Measurements from ENCODE around the gene RICTOR.

Gene RICTOR

DNA sequence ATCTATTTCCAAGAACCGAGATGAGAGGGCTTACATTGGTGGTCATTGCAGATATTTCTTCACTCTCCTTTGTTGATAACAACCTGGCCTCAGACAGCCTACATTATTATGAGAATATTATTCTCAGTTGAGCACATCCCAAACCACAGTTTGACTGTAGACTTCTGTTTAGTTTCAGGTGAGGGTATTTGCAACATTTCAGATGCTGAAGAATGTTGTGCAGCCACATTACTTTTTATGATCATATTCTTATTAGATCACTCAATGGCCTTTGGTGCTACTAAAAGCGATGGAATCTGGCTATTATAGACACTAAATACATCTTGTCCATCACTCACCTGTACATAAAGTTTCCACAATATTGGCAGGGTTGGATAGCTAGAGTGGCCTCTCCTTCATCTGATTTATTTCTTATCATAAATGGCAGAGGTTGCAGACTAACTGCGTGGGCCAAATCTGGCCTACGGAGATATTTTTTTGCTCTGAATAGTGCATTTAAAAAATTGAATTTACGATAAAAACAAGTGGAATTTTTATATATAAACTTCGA, 26.2 kb upstream of the RICTOR start:
- DNase-seq, result no peak

DNA sequence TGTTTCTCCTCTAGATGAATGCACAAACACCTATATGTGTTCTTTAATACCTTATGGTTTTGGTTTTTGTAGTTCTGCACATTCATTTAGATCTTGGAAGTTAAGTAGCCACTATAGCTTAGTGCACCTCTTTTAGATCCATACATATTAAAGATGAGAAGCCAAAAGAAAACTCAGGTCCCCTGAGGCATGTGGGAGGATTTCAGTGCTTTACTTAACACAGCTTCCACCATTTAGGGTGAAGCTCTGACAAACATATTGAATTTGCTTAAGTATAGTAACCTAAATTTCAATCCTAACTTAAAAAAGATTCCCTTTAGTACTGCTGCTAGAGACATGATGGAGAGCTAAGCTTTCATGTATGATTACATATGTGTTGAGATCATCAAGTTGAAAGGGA, 25.6 kb upstream of the RICTOR start:
- no peak for DNase-seq

DNA sequence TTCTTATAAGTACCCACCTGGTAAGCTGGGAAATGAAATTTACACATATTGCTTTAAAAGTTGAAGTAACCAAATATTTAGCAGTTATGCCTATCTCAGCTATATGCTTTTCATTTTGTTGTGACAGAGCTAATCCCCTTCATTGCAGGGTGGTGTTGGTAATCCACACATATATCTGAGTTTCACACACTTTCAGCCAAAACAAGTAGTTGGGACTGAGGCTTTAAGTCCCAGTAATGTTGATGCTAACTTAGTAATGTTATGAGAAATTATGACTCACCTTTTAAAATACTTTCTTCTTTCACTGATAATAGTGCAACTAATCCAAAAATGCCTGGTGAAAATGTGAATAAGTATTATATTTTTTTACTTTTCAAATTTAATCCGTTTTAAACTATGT, 19.2 kb upstream of the RICTOR start:
- peak; percentile 48 for DNase-seq

DNA sequence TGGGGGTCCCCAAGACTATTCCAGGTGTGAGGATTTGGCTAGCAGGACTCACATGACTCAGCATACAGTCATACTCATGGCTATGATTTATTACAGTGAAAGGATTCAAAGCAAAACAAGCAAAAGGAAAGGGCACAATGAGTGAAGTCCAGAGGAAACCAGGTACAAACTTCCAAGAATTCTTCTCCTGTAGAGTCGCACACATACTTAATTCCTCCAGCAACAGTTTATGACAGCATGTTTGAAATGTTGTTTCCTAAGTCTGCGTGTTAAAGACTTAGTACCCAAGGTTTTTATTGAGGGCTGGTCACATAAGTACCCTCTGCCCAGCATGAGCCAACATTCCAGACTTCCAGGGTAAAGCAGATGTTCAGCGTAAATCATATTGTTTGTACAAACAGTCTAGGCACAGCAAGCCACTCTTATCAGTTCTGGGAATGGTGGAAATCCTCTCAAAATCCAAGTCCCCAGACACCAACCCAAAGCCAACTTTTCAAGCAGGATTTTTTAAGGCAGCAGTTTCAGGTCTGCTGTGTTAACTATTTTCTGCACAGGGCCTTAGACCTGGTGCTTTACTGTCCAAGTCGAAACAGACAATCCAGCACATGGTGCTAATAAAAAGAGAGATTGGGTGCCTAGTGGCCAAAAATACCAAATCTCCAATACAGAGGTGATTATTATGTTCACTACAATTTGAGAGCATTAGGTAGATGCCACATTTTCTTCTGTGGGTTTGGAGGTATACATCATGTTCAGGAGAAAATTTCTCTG, 18.6 kb upstream of the RICTOR start:
- DNase-seq, result peak; percentile 24

DNA sequence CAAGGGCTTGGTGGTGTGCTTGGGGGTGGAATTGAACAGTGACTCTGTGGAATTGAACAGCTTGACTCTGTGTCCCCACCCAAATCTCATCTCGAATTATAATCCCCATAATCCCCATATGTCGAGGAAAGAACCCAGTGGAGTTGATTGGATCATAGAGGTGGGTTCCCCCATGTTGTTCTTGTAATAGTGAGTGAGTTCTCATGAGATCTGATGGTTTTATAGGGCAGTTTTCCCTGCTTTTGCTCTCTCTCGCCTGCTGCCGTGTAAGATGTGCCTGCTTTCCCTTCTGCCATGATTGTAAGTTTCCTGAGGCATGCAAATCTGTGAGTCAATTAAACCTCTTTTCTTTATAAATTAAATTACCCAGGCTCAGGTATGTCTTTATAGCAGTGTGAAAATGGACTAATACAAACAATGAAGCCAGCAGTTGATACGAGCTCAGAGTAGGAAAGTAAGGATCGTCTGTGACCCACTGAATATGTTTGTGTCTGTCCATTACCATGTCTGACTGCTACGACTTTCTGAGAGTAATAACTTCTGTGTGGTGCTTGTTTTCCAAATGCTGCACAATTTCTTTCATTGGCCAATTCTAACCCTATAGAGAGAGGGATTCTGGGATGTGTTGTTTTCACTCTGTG, 17.9 kb upstream of the RICTOR start:
- DNase-seq, result no peak

DNA sequence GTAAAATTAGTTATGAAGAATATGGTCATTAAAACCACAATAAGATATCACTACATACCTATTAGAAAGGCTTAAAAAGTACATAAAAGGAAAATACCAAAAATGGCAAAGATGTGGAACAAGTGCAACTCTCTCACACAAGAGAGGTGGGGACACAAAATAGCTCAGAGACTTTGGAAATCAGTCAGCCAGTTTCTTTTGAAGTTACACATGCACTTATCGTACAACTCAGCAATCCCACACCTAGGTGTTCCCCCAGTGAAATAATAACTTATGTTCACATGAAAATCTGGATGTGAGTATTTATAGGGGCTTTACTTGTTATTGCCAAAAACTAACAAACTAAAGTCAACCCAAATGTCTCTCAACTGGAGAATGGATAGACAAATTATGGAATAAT, 9.8 kb upstream of the RICTOR start:
- DNase-seq, result no peak

DNA sequence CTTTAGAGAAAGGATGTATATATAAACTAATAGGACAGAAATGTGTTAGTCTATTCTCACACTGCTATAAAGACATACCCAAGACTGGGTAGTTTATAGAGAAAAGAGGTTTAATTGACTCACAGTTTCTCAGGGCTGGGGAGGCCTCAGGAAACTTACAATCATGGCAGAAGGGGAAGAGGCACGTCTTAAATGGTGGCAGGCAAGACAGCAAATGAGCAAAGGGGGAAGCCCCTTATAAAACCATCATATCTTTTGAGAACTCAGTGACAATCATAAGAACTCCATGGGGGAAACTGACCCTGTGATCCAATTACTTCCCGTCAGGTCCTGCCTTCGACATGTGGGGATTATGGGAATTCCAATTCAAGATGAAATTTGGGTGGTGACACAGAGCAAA, 8.8 kb upstream of the RICTOR start:
- no peak for DNase-seq

DNA sequence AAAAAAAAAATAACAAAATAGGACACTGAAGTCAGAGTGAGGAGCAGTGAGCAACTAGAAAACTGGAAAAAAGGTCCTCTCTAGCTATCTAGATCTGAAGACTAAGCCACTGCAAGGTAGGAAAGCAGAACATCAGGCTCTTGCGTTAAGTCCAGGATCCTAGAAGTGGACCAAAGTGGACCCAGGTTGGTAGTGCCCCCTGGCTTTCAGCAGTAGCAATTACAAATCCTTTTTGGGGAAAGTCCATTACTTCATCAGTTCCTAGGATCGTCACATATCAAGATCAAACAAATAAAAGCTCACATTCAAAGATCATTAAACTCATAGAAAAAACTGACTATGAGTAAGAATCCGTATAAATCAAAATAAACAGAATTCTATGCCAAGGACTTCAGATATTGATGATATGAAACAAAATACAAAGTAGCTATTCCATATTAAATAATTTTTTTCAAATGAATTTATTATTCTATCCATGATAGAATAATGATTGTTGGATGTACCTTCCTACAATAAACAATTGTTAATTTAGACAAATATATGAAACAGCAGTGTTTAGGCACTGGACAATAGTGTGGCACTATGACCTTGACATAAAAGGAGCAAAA, 6.5 kb upstream of the RICTOR start:
- peak; percentile 52 for DNase-seq

DNA sequence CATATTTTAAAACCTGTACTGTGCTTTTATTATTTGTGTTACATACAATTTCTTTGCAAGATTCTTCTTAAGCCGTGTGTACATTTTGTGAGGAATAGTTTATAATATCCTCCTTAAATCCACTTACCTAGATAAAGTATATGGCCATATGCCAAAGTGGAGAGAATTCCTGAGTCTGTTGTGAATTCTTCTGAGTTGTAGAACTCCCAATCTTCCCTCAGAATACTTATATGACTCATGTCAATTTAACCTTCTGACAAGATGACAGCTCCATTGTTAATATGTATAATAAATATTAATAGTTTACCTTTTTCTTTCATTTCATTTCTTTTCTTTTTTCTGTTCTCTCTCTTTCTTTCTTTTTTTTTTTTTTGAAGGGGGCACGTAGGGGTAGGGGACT, 6.0 kb upstream of the RICTOR start:
- no peak for DNase-seq

DNA sequence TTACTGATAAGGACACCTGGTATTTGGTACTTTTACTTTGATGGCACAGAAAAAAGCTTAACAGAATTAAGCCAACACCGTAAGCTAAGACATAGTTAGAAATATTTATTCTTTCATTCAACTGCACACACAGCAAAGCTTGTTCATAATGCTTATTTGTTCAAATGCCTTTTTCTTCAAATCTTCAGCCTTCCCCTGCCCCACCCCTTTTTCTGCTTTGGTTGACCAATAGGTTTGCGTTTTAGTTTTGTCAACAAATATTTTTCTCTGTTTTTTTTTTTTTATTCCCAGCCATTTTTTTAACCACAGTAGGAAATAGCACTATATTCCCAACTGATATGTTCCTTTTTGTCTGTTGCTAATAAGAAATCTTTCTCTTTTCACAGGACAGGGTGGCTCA, 4.9 kb upstream of the RICTOR start:
- DNase-seq, result no peak

DNA sequence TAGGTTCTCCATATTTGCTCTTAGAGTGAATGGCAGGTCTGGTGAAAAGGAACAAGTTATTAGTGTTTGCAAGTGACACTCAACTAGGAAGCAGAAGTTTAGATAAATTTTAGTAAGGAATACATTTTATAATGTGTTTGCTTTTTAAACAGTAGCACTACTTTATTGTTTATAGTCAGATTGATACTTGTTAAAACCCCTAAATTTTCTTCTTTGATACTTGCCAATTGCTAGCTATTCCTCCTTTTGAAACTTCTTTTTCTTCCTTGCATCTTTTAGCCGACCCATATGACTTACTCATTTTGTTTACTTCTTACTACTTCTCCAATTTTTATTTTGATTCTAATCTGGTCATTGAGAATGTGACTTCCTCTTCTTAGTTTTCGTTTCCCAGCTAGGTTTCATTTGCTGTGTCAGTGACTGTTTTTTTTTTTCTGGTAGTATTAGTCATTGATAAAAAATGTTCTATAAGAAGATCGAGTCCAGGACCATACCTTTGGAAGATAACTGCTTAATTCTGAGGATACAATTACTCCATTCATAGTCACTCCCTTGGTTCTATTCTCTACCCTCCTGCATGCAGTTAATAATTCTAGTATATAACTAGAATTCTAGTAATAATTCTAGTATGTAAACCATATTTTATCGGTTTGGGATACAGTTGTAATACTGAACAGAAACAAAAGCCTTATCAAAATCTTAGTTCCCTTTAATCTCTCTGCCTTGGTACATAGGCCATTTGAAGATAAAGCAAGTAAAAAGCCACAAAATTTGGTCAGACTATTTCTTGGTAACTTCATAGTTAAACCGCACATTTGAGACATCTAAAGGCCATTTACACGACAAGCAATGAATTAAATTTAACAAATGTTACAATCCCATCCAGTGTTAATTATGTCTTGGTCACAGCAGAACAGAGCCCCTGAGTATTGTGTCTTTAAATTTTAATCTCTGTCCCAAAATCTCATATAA, 2.8 kb upstream of the RICTOR start:
- DNase-seq, result peak; percentile 30

DNA sequence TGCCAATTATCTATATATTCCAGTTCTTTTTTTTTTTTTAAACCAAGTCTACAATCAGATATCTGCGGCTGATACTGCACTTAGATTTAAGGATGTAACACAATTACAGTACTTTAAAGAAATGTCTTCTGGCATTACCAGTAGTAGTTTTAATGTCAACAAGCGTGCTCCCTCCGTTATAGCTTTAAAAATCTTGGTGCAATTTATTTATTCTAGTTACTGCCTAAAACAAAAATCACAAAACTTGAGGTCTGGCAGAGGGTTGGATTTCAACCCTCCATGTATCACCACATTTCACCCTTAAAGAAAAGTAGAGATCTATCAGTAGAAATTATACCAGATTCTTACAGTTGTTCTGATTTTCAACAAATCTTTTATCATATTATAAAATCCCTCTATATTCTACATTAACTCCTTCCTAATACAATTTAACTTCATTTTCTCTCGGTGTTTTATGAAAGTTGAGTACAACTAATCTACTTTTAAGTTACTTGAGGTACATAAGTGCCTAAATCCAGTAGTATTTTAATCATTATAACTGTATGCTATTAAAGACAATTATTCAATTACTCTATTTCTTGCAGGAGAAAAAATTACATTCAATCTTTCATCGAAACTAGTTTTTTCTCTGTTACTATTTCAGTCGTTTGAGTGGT, 2.0 kb upstream of the RICTOR start:
- DNase-seq, result no peak

DNA sequence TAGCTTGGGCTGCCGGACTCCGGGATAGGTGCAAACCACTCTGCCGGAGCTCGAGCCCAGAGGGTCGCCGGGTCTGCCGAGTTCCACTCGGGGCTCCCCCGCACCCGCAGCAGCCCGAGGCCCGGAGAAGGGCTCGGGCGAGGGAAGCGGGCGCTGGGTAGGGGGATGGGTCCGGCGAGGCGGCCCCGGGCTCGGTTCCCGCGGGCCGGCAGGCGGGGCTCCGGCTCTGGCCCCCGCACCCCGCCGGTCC, 507 bp downstream of the RICTOR start:
- DNase-seq, result no peak

DNA sequence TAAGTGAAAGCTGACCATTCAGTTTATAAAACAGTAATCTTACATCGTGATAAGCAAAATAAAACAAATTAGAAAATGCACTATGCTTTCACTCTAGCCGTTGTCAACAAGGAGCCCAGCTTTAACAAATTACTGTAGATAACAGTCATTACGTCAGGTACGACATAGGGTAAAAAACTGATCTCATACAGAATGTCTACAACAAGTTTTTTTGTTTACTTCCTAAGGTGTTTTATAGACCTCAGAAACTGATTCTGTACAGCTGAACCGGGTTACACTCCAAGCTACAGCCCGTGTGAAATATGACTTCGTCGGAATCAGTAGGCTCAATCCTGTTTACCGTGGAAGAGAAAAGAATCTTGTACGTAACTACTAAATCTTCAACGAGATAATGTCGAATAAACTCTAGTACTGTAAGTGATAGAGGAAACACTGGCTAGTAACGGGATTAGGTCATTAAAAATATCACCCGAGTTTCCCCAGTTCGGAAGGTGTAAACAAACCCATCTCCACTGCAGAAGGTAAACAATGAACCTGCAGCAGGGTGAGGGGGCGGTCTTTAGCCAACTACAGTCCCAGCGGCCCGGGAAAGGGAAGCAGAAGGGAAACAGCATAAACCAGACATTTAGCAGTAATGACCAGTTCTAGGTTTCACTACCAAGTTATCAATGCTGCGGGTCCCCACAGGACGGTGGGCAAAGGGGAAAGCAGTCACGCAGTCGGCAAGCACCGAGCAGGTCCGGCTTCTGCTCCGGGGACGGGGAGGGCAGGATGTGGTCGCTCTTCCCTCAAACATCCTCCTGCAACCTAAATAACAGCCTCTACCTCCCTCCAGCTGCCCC, 1.1 kb downstream of the RICTOR start:
- peak; percentile 32 for DNase-seq

DNA sequence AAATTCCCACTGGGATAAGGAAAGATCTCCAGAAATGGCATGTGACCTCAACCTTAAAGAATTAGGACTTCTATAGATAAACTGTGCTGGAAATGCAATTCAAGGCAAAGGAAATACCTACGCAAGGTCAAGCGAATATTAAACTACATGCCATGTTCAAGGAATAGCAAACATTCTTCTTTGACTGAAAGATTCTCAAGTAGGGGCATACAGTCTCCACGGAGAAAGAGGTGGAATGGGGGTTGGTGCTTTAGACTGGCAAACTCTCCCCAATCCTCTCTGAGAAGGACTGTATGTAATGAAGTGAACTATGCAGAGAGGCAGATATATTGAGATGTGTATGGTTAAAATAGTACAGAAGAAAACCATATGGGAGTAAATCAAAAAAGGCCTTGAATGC, 6.1 kb downstream of the RICTOR start:
- DNase-seq, result no peak

DNA sequence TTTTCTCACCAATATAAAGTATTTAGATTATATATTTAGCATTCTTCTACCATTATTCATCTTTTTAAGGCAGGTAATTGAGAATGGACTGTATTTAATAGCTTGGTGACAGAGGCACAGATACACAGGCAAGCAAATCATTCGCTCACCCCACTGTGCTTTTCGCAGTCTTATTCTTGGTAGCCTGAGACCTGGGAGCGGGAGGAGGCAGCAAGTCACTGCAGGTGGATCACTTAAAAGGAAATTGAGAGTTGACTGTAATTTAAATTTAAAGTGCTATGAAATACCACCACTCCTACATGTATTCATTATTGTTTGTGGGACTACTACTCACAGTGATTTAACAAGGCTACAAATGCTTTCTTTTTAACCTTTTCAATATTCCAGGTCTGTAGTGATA, 9.7 kb downstream of the RICTOR start:
- no peak for DNase-seq

DNA sequence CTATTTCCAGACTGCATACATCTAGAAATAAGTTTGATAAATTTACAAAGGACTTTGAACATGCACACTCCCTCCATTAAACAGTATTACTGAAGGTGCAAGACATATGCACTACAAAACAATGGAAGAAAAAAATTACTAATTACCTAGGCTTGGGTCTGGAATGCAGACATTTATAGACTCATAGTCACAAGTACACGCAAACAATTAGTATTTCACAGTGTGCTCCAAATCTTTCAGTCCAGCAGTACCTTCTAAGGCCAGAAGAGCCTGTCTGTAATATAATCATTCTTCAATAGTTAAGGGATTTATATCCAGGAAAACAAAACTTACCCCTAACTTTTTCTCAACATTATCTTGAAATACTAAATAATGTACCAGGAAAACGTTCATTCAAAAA, 11.2 kb downstream of the RICTOR start:
- no peak for DNase-seq

DNA sequence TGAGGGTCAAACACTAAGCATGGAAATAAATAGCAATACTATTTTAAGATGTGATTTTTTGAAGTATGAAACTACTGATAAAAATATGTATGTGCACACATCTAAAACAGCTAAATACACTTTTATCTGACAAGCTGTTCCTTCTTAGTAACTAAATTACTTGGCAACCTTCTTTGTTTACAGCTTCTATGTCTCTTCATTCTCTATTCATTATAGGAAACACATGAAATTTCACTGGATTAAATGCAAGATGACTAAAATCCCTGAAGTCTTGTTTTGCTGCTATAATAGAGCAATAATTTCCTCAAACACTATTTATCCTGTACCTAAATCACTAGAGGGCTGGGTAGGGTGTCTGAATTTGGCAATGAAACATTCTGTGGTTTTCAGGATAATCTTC, 11.7 kb downstream of the RICTOR start:
- DNase-seq, result no peak

DNA sequence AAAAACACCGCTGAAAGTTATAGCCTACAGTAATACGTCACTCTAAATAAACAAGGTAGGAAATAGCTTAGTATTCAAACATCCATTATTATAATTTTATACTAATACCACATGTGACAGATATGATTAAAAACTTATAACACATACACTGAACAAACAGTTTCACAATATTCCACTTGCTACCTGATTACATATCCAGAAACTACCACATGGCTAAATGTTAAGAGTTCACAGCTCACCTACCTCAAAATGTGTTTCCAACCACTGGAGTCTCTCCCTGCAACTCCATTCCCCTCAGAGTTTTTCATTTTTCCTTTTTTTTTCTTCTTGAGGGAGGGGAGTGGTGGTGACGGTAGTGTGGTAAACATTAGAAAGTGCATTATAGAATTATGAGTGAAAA, 12.1 kb downstream of the RICTOR start:
- no peak for DNase-seq

DNA sequence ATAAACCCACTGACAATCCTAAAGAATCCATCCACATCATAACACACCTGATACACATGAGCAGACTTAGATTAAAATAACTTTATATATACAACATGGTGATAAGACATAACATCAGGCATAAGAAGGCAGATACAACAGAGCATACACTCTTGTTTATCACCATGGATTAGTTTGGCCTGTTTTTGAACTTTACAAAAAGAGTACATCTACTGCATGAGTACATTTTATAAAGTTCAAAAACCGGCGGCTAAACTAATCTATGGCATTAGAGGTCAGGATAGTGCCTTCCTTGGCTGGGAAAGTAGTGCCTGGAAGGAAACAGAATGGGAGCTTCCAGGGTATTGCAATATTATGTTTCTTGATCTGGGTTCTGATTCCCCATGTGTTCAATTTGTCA, 15.1 kb downstream of the RICTOR start:
- DNase-seq, result no peak

DNA sequence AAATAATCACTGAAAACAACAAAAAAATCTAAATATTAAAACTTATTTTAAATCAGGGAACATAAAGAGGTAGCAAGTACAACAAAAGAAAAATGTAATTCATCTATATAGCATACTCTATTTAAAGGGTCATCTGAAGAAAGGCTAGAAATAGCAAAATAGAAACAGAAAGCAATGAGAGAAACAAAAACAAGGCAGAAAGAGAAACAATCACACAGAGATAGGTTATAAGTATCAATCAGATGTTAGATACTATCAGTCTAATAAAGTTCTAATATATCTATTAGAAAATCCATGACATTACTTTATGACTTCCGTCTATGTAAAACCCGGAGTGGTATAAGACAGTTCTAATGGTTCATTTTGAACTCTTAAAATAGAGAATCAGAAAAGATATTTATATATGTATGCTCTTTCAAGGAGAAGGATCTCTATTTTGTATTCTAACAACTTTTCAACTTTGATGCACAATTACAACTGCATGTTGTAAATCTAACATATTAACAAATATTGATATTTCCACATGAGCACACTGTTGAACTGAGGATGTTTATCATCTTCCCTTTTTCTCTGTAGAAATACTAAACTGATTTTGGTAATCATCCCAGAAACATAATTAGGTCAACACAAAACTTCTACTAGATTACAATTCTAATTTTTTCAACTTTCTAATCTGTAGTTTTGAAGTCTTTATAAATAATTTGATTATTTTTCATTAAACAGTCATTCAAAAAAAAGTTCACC, 15.8 kb downstream of the RICTOR start:
- no peak for DNase-seq

All from fibroblast of skin of scalp (primary cell).